IPS DF 4.7 (cell line): ENCODE measurements around the gene GMPR.

Experiments used
- DNase-seq: peaks from one replicate; pipeline ENCODE4 v3.0.0-alpha.2; 2013; ENCODE audit warnings: low spot score; ENCODE audit errors: extremely low read depth

GMPR gene

DNA sequence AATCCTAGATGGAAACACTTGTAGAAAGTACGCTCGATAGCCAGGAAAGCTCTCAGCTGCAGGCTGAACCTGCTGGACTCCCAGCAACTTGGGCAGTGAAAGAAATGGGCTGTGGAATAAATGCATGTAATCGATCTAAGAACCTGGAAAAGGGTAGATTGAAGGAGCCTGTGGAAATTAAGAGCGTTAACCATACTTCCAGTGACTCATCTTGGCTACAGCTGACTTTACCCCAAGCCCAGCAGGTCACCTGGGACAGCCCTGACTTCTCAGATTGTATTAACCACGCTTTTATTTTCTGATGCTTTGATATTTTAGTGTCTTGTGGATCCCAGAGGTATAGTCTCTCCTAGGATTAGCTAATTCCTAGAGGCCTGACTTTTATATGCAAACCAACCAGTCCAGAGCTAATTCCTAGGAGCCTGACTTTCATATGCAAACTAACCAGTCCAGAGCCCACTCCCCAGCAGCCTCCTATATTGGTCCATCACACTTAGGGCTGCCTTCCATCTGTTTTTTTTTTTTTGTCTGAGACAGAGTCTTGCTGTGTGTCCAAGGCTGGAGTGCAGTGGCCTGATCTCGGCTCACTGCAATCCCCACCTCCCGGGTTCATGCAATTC lies 86.3 kb downstream of the GMPR start:
- no peak for DNase-seq

DNA sequence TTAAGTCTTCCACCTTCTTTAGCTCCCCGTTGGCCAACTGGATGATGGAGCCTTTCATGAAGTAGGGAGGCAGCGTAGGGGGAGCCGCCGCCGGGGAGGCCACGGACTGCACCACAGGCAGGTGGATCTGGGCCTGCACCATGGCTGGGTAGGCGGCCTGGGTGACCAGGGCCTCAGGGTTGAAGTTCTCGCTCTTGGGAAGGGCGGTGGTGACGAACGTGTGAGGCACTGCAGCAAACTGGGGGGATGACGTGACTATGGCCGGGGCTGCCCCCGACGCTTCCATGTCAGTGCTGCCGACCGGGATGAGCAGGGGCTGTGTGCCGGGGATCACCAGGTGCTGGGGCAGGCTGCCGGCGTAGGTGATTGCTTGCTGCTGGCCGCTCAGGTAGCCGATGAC lies 88.1 kb downstream of the GMPR start:
- no peak for DNase-seq

DNA sequence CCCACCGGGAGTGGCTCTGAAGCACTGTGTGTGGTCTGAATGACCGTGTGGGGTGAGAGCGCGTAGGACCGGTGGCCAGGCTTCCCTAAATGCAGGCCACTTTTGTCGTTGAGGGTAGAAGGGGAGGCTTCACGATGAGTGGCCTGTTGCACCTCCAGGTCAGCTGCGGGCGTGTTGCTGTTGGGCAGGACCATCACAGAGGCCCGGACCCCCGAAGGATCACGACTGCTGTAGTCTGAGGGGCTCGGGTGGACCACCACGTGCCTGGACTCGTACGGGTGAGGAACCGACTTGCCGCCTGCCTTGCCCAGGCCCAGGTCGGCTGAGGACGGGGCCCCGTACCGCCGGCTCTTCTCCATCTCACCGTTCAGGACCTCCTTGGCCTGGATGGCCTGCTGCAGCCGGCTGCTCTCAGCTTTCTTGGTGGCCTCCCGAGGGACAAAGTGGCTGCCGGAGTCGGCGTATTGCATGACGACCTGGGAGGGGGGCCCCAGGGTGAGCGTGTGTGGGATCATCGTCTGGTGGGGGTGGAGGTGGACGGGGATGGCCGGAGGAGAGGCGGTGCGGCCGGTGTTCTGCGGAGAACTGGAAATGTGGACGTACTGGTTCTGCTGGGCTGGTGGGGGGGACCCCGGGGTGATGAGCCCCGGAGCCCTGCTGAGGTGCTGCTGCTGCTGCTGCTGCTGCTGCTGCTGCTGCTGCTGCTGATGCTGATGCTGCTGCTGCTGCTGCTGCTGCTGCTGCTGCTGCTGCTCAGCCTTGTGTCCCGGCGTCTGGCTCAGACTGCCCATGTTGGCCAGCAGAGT lies 88.8 kb downstream of the GMPR start:
- DNase-seq: no peak

DNA sequence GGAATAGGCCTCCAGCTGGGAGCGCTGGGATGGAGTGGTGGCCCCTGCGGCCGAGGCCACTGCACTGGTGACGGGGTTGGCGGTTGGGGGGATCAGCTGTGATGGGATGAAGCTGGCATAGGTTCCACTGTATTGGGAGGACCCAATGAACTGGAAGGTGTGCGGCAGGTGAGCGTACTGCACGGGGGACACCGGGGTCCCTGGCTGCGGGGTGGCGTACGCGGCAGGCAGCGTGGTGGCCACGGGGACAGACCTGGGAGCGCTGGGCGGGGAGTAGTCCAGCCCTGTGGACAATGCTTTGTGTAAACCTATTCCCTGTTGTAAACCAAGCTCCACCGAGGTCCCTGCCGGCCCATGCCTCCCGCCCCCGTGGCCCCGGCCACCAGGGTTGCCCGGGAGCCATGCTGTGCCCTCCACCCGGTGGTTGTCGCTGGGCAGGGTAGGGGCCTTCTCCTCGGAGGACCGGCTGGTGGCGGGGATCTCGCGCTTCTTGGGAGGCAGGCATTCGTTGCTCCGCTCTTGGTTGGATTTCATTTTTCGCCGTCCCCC lies 89.5 kb downstream of the GMPR start:
- DNase-seq: no peak

DNA sequence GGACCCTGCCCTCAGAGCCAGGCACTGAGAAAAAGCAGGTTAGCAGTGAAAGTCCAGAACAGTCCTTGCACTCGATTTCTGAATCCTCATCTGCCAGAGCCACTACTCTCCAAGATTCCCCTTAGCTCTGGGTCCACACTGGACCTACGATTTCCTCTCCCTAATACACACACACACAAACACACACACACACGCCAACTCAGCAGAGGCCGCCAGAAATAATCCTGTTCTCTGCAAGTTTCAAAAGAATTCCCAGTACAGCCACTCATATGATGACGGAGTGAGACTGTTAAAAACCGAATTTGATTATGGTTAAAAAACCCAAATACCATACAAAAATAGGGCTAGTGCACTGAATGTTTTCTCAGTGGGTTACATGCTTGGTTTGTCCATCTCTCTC lies 90.8 kb downstream of the GMPR start:
- no peak for DNase-seq

DNA sequence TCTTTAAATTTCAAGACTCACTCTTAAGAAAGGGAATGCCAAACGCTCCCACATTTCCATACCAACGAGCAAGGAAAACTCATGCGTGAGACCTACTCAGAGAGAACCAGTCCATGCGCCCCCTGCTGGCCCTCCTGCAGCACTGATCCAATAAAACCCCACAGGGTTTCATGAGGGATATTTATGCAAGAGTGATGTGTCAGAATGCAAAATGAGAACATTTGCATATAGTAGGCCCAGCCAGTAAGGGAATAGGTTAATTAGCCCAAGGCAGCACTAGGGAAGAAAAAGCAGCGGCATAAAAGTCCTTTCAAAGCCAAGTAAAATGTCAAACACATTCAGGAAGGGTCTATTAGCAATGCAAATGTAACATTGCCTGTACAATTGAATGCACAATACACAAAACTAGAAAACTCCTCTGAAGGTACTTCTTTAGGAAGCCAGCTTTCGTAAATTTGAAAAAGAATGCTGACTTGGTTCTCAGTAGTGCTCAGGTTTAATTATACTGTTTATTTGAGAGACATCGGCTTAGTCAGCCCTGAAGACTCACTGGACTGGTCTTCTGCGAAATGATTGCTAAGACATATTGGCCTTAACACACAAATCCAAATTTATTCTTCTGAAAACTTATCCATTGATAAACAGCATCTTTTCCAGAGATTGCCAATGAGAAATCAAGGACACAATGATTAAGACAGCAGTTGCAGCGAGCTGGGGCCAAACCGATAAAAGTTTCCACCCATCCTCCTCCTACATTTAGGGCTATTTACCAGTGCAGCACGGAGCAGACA lies 93.2 kb downstream of the GMPR start:
- no peak for DNase-seq

DNA sequence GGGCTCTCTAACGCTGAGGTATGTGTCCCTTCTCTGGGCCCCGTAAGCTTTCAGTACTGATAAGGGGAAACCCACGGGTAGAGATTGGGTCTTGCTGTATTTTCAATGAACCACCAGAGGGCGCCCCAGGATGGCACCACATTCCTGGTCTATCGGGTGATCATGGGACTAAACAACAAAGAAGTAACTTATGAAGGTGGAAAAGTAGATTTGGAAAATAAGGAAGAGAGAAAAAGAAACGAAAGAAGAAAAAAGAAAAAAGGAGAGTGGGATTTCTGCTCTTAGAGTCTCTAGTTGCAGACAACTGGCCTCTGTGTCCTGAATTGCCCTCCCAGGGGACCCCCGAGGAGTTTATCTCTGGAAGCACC lies 93.8 kb downstream of the GMPR start:
- DNase-seq: no peak

DNA sequence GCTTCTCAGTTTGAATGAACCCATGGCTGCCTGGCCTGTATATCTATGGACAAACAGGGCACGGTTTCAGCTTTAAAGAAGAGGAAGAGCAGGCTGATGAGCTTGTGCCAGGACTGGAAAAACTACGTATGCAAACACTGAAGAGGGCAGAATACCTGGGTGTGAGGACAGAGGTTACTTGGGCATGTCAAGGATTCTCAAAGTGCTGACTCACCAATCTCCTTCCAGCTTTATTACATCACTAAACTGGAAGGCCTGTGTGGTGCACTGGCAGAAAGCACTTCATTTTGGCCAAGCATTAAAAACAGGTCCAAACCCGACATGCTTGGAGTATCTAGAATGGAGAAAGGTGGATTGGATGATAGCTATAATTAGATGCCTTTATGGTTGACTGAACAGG lies 95.2 kb downstream of the GMPR start:
- no peak for DNase-seq

DNA sequence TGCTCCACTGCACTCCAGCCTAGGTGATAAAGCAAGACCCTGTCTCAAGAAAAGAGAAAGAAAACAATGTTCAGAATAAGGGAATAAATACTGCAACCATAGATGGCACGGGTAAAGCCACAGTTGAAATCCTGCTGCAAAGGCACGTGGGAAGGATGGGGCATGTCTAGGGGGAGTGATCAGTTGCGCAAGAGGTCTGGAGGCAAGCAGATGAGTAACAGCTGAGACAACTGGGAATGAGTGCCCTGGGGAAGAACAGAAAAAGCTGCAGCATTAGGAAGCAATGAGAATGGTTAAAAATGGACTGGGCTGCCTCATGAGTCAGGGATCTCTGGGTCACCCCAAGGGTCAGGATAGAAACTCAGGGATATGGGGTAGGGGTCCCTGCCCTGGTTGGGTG lies 96.3 kb downstream of the GMPR start:
- no peak for DNase-seq

DNA sequence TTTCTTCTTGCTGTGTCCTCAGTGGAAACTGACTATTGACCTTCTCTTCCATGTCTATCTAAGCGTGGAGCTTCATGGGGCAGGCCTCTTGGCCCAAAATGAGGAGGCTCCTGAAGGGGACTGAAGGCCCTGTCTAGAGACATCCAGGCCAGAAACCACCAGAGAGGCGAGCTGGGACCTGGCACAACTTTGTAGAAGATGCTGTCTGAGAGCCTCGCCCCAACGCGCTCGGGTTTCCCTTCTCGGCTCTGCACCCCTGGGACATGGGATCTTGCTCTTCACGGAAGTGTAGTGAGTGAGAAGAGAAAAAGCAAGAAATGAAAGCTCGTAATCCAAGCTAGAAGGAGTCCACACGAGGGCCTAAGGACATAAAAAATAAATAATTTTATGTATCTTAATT lies 96.8 kb downstream of the GMPR start:
- no peak for DNase-seq

DNA sequence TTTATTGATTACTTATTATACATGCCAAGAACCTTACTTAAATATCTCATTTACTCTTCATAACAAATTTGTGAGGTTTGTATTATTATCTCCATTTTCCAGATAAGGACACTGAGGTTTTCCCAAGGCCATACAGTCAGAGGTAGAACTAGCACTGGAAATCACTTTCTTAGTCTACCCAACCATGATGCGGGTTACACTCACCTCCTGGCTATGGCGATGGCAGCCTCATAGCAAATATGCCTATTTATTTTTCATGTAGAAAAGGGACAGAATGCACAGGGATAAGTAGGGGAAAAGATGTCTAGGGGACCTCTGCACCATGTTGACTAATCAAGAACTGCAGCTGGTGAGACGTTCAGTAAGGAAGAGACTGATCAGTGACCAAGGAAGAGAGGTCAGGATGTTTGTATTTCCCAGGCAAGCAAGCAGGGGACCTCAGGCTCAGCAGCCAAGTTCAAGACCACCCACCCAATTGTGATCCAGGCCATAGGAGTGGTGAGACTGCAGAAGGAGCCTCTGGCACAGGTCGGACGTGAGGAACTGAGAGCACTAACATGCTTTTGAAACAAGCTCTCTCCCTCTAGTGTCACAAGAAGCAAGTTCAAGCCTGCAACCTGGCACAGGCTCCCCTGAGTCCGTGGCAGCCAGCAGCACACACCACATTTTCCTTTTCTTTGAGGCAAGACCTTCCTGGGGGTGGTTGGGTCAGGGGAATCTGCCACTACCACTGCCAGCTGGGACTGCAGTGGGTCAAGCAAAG lies 97.8 kb downstream of the GMPR start:
- DNase-seq: no peak

DNA sequence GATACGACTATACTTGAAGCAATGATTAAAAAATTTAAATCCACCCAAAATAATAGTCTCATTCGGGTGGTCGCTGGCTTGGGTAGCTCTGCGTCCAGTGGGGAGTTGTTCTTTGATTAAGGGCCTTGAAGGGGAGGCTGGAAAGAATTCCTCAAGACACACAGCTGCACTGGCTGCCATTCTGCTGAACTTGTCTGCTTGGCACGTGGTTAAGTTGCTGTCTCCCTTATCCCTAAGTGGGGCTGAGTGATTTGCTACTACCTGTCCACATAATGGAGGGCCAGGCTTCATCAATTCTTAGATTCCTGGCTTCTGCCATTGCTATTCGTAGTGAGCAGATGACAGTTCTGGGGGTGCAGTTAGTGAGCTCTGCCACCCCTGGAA lies 98.5 kb downstream of the GMPR start:
- DNase-seq: no peak

DNA sequence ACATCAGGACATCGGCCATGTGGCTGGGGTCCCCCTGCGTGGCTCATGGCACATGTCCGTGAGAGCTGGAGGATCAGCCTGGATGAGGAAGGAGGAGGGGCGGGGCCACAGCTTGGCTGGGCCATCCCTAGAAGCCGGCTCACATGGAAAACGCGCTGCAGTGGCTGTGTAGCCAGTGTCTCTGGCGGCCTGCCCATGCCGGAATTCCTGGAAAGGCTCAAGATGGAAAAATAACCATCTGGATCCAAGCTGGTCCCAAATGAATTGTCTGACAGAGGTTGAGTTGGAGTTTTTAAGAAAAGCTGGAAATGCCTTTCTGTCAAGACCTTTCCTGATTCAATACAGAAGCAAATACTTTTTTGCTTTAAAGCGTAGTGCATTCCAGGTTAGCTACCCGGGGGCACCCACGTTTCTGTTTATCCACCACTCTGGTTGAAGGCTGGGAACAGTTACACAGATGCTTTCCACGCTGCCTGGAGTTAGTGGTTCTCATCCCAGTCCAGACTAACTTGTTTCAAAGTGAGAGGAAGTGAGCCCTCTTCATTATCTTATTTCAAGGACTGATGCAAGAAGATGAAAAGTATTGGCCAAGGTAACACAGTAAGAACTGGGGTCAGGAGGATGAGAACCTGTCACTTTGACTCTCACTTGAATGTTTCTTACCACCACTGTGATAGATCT lies 99.0 kb downstream of the GMPR start:
- DNase-seq: no peak

DNA sequence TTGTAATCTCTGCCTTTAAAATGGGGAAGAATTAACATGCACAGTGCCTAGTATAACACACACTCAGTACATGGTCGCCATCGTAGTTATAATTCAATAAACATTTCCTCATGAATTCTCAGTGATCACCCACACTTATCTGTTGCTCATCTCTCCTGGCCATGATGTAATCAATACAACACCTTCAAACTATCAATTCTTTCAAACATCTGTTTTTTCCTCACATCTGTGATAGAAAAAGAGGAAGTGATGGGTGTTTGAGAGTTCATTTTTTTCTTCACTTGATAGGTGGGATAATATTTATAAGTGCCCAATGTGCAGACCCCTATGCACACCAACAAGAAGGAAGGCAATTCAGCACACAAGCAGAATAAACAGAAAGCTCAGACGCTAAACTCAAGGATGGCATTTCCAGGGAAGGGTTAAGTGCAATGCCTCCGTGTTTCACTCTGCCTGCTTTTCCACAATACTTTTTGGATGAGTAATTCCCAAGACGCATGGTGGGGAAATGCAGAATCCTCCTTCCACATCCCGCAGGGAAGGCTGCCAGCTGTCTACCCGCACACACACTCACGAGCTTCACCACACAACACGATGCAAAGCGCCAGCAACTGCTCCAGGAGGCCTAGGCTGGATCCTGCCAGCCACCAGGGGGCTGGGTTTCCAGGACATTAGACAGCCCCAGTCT lies 100.3 kb downstream of the GMPR start:
- DNase-seq: no peak

DNA sequence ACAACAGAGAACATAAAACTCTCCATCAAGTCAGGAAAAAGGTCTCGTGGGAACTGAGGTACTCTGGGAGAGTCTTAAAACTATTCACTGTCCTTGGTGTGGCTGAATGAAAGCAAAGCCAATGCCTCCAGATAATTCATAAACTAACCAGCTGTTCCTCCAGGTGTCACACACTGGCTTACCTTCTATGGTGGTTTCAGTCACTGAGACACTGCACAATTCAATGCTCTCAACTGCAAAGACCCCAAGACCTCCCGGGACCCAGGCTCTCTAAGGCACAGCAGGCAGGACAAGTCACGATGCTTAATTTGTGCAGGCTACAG lies 100.8 kb downstream of the GMPR start:
- no peak for DNase-seq

DNA sequence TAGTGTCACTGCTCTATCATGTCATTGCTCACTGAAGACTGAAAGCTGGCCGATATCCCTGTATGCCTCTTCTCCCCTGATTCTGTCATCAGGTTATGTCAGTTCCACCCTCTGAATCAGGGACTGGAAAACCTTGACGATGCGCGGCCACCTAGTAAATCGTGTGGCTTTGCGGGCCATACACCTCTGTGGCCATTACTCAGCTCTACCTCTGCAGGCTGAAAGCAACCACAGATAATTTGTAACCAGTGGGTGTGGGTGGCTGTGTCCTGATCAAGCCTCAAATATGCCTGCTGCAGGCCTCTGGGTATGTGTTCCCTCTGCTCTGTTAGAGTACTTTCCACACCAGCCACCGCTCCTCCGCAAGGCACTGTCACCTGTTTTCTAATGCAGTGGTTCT lies 105.2 kb downstream of the GMPR start:
- no peak for DNase-seq

DNA sequence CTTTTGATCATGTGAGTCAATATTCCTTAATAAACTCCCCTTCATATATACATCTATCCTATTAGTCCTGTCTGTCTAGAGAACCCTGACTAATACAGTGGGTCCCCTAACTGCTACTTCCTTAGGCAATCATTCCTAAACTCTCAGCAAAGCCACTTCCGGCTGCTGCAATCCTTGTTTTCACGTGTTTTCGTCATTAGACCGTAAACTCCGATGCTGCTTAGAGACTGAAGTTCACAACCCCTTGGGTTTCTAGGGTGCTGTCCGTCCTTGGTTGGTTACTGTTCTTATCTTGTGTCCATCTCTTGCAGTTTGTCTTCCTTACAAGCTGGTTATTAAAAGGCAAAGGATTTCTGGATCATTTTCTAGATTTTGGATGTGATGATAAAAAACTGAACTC lies 106.4 kb downstream of the GMPR start:
- DNase-seq: no peak
